IPS-11a (cell line): Measurements from ENCODE around the gene SMC1B.
"Not testable (repeated sequence)": the region's sequence is repeated elsewhere in the genome, so short reads cannot be mapped to it uniquely, and the experiment has no call there.

Source experiments
- H3K4me3 ChIP-seq: one replicate; pipeline ENCODE4 v1.5.1; 2013; ENCODE audit warnings: low read depth, low read length, control low read depth

SMC1B gene

DNA sequence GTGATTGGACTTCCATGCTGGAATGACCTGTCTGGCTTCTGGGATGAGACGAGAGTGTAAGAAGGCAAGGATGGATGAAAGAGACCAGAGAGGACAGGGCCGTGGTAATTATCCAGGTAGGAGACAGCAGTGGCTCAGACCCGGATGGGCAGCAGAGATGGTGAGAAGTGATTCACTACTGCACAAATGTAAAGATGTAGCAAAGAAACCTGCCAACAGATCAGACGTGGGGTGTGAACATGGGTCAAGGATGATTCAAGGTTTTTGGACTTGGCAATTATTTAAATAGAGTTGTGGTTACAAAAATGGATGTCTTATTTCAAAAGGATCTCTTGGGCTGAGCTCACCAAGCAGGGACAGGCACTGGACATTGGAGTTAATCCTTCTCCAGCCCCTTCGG, 32.8 kb upstream of the SMC1B start:
- no peak overlapping the region for H3K4me3 ChIP-seq

DNA sequence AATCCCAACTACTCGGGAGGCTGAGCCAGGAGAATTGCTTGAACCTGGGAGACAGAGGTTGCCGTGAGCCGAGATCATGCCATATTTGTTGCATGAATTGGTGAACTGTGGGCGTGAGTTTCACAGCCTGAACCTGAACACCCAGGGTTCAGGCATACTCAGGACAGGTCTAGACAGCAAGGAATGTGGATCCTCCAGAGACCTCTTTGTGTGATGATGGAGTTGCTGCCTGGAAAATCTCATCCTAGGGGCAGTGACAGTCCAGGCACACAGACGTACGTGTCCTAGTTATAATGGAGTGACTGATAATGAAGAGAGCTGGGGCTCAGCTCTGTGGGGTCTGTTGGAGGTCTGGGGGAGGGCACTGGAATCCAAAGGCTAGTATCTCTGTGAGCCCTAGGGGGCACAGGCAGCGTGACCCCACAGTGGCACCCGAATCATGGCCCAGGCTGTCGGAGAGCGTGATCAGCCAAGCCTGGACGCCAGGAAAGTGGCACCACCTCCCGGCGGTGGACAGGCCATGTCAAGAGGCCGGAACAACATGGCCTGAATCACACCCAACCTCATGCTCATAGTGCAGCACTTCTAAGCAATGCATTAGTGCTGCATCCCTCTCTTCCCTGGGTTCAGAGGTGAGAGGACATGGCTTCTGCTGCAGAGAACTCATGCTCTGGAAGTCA, 31.8 kb upstream of the SMC1B start:
- no peak overlapping the region for H3K4me3 ChIP-seq

DNA sequence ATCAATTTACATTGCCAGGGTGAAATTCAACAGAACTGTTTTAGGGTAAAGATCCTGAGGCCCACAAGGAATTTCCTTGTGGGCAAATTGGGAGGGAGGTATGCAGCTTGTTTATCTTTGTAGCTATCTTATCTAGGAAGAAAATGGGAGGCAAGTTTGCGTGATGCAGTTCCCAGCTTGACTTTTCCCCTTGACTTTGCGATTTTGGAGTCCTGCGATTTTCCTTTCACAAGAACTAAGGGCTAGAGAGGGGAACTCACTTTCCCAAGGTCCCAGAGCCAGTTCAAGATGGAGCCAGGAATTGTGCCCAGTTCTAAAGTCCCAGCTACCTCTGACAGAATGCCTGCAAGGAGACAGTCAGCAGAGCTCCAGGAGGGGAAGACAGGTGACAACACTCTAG, 30.8 kb upstream of the SMC1B start:
- no peak overlapping the region for H3K4me3 ChIP-seq

DNA sequence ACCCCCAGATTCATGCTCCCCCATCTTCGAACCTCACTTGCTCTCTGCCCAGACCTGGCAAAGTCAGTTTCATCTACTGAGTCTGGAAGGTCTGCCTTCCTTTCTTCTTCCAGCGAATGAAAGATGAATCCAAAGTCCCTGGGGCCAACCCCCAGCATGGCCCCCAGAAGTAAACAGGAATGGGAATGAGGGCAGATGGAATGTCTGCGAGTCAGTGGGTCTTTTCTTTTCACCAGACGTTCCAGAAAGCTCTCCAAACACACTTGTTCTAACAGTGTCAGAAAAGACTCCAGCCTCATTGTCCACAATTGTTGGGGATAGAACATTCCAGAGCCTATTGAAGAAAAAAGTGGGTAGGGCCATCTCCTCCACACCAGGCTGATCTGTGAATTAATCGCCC, 28.7 kb upstream of the SMC1B start:
- H3K4me3 ChIP-seq = no peak overlapping the region

DNA sequence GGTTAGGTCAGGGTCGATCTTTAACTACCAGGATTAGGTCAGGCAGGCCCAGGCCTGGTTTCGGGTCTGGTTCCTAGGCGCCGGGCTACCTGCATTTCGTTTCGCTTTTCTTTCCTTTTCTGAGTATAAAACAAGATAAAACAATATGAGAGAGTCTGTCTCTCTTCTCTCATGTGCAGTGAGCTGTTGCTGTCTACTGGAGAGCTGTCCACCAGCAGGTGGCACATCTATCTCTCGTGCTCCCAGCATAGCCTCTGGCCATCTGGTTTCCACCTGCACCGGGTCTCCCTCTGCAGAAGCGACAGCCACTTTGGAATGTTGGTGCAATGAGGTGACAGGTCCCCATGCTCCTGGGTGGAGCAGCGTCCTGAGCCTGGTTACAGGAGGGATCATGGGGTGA, 27.7 kb upstream of the SMC1B start:
- H3K4me3 ChIP-seq = no peak overlapping the region

DNA sequence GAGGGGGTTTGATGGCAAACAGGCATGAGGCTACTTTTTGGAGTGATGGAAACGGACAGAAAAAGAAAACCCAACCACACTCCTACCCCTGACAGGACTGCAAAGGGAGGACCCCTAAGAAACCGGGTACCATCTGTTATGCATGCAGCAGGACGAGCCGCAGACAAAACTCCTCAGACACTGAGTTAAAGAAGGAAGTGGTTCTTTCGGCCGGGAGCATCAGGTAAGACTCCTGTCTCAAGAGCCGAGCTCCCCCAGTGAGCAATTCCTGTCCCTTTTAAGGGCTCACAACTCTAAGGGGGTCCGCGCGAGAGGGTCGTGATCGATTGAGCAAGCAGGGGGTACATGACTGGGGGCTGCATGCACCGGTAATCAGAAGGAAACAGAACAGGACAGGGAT, 27.3 kb upstream of the SMC1B start:
- not testable (repeated sequence) for H3K4me3 ChIP-seq

DNA sequence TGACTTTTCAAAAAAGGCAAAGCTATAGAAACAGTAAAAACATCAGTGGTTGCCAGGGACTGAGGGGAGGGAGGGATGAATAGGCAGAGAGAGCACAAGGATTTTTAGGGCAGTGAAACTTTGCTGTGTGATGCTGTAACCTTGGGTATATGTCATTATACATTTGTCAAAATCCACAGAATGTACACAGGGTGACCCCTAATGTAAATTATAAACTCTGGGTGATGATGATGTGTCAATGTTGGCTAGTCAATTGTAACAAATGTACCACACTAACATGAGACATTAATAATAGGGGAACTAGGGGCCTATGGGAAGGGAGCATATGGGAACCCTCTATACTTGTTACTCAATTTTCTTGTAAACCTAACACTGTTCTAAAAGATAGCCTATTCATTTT, 24.9 kb upstream of the SMC1B start:
- H3K4me3 ChIP-seq = no peak overlapping the region

DNA sequence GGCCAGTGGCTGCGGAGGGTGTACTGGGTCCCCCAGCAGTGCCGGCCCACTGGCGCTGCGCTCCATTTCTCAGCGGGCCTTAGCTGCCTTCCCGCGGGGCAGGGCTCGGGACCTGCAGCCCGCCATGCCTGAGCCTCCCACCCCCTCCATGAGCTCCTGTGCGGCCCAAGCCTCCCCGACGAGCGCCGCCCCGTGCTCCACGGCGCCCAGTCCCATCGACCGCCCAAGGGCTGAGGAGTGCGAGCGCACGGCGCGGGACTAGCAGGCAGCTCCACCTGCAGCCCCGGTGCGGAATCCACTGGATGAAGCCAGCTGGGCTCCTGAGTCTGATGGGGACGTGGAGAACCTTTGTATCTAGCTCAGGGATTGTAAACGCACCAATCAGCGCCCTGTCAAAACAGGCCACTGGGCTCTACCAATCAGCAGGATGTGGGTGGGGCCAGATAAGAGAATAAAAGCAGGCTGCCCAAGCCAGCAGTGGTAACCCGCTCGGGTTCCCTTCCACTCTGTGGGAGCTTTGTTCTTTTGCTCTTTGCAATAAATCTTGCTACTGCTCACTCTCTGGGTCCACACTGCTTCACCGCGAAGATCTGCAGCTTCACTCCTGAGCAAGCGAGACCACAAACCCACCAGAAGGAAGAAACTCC, 23.6 kb upstream of the SMC1B start:
- H3K4me3 ChIP-seq = not testable (repeated sequence)

DNA sequence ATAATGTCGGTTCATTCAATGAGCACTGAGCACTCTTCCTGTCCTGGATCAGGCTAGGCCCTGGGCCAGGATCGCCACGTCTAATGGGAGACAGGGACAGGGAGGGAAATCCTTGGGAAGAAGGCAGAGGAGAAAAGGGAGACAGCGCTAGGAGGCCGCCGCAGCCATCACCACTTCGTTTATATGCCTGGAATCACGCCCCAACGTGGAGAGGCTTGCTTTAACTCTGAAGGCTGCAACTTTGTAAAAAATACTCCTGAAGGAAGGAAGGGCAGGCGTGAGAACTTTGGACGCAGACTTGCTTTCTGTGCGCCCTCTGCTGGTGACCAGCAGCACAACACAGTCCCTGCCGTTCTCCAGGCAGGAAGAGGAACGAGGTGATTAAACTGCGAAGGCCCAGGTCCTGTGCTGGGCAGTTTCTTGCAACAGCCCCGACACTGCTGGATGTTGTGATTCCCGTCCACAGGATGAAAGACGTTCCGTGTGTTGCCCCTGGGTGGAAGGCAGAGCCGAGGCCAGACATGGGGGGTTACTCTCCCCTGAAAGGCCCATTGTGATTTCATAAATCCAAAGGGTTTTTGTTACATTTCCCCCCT, 22.2 kb upstream of the SMC1B start:
- no peak overlapping the region for H3K4me3 ChIP-seq

DNA sequence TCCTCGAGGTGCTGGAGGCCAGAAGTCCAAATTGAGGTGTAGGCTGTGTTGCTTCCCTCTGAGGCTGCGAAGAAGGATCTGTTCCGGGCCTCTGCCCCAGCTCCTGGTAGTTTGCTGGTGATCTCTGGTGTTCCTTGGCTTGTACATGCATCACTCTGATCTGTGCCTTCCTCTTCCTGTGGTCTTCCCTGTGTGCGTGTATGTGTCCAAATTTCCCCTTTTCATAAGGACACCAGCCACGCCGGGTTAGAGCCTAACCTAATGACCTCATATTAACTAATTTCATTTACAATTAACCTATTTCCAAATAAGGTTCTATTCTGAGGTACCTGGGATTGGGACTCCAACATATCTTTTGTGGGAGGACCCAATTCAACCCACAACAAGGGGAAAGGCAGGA, 21.6 kb upstream of the SMC1B start:
- H3K4me3 ChIP-seq = no peak overlapping the region

DNA sequence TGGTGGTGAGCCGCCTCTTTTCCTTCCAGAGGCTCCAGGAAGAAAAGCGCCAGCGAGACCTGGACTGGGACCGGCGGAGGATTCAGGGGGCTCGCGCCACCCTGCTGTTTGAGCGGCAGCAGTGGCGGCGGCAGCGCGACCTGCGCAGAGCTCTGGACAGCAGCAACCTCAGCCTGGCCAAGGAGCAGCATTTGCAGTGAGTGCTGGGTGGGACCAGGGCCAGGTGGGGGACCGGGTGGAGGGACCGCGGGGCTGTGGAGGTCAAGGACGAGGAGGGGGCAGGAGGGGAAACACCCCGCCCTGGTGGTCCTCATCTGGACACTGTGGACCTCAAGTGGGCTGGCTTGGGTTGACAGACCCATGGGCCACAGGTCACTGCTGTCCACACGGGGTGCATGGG, 17.5 kb upstream of the SMC1B start:
- no peak overlapping the region for H3K4me3 ChIP-seq

DNA sequence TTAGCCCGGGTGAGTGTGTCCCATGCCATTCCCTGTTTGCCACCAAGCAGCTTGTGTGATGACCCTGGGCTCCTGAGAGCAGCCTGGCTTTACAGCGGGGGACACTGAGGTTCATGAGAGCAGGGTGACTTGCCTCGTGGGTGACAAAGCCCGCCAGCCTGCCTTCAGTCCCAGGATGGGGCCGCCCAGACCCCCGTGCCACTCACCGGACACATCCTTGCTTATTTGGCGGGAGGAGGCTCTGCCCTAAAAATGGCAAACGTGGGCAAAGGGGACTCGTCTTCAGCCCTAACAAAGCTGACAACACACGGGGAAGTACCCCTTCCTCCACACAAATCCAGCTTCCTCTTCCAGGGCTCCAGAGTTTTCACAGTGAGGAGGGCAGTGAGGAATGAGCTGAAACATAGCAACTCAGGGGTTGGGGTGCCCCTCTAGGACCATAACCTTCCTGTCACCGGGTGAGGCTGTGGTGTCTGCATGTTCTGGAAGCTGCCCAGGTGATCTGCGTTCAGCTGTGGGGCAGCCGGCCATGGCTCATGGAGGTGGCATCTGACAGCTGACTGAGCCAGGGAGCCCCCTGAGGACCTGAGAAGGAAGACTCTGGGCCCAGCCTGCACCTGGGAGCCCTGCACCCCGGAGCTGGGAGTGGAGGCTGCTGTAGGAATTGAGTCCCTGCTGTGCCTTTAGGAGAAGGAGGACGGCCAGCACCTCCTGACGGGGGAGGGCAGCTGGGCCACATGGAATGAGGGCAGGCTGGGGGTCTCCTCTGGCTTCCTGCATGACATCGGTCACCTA, 16.8 kb upstream of the SMC1B start:
- H3K4me3 ChIP-seq = no peak overlapping the region

DNA sequence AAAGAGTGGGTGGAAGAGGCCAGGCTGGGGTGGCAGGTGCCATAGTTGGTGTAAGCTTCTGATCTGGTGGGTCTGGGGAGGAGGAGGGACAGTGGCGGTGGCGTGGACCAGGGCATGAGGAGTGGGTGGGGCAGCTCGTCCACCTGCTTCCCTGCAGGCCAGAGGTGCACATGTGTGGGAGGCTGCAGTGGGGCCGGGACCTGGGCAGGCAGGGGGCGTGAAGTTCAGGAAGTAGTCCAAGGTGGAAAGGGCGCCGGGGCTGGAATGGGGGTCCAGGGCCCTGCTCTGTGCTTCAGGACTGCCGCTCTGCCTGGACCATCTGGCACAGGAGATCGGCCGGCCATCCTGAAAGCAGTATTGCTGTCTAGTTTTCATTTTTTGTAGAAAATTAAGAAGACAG, 16.0 kb upstream of the SMC1B start:
- no peak overlapping the region for H3K4me3 ChIP-seq

DNA sequence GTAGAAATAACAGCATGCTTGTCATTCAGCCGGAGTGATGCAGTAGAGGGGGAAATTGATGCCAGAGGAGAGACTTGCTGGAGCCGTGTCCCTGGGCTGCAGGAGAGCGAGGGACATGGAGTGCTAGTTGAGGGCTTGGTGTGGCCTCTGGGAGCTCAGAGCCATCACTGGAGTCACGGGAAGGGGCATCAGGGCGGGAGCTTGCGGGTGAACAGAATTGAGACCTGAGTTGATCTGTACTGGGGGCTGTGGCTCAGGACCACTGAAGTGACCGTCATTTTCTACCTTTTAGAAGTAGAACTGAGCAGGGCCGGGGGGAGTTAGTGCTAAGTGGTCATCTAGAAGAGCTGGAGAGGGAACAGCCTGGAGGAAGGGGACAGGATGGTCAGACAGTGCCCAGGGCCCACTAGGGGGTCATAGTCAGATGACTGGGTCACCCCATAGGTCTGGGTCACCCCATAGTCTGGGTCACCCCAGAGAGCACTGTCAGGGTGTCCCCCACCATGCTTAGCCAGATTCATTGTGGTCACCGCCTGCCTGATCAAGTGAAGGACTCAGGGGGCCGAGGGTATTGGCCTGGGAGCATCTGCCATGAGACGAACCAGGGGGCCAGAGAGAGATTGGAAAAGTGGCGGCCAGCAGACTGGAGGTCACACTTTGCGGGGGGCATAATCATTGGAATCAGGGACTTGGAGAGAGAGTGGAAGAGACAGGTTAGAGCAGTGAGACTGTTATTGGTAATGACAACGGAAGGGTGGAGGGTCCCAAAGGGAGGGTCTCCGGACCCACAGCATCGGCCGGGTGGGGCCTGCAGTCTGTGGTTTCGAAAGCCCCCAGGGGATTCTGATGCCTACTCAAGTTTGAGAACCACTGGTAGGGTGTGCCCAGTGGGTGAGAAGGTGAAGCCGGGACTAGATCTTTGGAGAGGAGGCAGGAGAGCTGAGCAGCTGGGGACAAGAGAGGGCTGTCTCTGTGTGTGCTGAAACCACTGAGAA, 15.3 kb upstream of the SMC1B start:
- H3K4me3 ChIP-seq = no peak overlapping the region

DNA sequence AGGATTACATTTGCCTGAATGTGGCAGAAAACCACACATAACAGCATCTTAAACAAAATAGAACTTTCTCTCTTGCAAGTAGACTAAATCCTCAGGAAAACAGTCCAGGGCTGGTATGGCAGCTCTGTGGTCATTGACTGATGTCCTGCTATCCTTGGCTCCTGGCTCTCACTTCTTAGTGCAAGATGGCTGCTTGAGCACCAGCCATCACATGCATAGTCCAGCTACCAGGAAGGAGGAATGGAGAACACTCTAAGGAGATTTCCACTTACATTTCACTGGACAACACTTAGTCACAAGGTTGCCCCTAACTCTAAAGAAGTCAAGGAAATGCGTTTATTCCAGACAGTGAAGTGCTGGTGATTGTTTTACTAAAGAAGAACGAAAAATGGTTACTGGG, 13.7 kb upstream of the SMC1B start:
- no peak overlapping the region for H3K4me3 ChIP-seq

DNA sequence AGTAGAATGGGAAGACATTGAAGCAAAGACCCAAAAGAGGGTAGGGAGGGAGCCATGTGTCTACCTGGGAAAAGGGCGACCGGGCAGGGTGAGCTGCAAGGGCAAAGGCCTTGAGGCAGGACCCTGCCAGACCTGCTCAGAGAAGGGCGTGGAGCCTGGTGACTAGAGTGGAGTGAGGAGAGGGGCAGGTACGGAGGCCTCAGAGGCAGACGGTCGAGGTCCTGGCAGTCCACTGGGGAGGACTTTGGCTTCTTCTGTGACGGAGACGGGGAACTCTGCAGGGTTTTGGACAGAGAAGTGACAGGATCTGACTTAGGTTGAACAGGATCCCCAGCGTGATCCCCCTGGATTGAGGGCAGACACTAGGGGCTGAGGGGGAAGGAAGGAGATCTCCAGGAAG, 13.0 kb upstream of the SMC1B start:
- no peak overlapping the region for H3K4me3 ChIP-seq

DNA sequence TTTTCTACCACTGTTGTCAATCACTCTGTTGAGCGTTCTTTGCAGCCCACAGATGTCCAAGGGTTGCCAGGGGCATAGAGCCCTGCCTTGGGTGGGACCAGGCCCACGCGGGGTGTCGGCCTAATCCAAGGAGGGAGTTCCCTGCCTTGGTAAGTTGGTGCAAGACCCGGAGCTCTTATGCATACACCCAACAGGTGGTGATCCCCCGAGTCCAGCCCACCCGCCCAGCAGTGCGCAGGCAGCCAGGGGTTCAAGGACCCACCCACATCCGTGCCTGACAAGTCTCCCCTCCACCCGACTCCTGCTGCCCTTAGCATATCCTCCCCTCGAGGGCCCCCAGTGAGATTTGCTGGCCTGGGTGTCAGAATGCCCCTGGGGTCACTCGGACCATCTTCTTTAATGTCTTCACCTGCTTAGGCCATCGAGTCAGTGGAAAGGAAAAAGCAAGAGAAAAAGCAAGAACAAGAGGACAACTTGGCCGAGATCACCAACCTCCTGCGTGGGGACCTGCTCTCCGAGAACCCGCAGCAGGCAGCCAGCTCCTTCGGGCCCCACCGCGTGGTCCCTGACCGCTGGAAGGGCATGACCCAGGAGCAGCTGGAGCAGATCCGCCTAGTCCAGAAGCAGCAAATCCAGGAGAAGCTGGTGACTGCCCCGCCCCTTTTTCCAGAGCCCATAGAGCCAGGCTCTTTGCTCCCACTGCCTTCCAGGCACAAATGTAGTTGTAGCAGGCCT, 12.3 kb upstream of the SMC1B start:
- H3K4me3 ChIP-seq = no peak overlapping the region

DNA sequence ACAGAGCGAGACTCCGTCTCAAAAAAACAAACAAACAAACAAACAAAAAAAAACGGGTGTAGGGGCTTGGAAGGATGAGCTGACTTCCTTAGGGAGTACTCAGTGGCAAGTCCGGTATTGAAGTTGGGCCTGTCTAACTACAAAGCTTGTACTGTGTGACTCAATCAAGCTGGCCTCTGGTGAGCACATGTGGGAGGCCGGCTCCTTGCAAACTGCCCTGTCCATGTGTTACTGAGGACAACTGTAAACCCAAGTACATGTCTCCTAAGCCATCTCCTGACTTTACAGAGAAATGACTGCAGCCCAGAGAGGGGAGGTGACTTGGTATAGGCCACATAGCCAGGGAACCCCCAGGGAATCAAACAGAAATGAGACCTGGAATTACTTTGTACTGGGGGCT, 11.7 kb upstream of the SMC1B start:
- no peak overlapping the region for H3K4me3 ChIP-seq

DNA sequence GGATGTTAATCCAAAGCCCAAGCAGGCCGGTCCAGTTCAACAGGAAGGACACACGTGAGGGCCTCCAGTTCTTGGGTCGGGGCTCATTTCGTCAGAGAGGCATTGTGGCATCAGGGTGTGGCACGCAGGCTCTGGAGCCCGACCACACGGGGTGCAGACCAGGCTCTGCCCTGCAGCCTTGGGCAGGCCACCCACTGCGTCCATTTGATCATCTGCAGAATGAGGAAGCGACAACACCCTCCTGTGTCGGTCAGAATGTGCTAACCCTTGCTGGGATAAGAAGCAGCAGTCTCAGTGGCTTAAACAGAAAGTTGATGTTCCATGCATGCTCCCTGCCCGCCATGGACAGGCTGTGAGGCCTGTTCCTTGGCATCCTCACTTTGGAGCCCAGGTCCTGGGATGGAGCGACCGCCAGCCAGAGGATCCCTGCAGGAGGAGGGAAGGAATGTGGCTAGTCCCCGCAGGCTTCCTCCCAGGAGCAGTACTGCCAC, 10.9 kb upstream of the SMC1B start:
- no peak overlapping the region for H3K4me3 ChIP-seq

DNA sequence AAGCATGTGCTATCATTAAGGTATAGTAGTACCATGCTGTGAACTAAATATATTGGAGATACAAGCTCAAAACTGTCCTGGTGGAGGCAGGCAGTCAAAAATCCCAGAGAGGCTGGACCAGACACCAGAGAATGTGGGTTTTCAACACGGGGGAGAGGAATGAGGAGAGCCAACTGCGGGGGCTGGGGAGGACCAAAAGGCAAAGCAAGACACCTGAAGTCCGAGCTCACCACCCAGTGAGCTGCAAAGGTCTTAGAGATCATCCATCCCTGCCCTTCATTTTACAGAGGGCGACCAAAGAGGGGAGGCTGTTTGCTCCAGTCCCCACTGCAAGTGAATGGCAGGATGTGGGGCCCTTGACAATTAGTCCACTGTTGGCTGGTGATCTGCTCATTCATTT, 10.1 kb upstream of the SMC1B start:
- H3K4me3 ChIP-seq = no peak overlapping the region
